CD8-positive, alpha-beta memory T cell (primary cell): Measurements from ENCODE around the gene PLXND1. TPM values are rescaled to one million over a fixed set of nuclear protein-coding genes. Genes with fewer than 3 reads are reported as not detected.

Experiments used
- CTCF ChIA-PET: fragments of 350-600 bp; sonication (Branson Sonifier 250); formaldehyde crosslinking; loops from one replicate; lab custom pipeline; 2021; ENCODE audit warnings: antibody characterized with exemption; lab: Charles Lee
- POLR2A ChIA-PET: fragments of 350-600 bp; sonication (Branson Sonifier 250); formaldehyde crosslinking; loops from one replicate; lab custom pipeline; 2021; ENCODE audit warnings: antibody characterized with exemption; lab: Charles Lee
- DNase-seq, 5 donors: peaks; one replicate each; pipeline versions ENCODE4 v3.0.0 to v3.0.0-alpha.2; 2020 to 2022; ENCODE audit warnings: mixed read lengths in 1 of 5
- H3K27ac ChIP-seq: one replicate; pipeline ENCODE4 v1.7.0; 2013; ENCODE audit warnings: low read depth, mild to moderate bottlenecking, low read length, moderate library complexity
- H3K27me3 ChIP-seq: 2 replicates; pipeline ENCODE4 v1.7.0; 2013; ENCODE audit warnings: low read length, mild to moderate bottlenecking; ENCODE audit not compliant: insufficient read depth, poor library complexity, severe bottlenecking
- H3K36me3 ChIP-seq: 2 replicates; pipeline ENCODE4 v1.7.0; 2013; ENCODE audit warnings: mild to moderate bottlenecking, low read length, moderate library complexity; ENCODE audit not compliant: insufficient read depth
- H3K4me1 ChIP-seq: 2 replicates; pipeline ENCODE4 v1.7.0; 2013; ENCODE audit warnings: mild to moderate bottlenecking, low read length, moderate library complexity; ENCODE audit not compliant: insufficient read depth
- H3K4me3 ChIP-seq: 2 replicates; pipeline ENCODE4 v1.7.0; 2013; ENCODE audit warnings: mild to moderate bottlenecking, low read length
- H3K9me3 ChIP-seq: 2 replicates; pipeline ENCODE4 v1.7.0; 2013; ENCODE audit warnings: mild to moderate bottlenecking, low read length
- H3K27ac Mint-ChIP-seq, 8 donors: one replicate each; pipeline ENCODE4 v1.8.0; 2020 to 2021; ENCODE audit warnings: mixed read lengths in 8 of 8, mild to moderate bottlenecking in 6 of 8, inconsistent platforms in 3 of 8, moderate library complexity in 3 of 8
- H3K27me3 Mint-ChIP-seq, 2 donors: one replicate each; pipeline ENCODE4 v1.8.0; 2020 to 2021; ENCODE audit warnings: mixed read lengths in 2 of 2, mild to moderate bottlenecking in 1 of 2, moderate library complexity in 1 of 2
- H3K36me3 Mint-ChIP-seq, 3 donors: one replicate each; pipeline ENCODE4 v1.8.0; 2020 to 2021; ENCODE audit warnings: mixed read lengths in 3 of 3, inconsistent platforms in 1 of 3, mild to moderate bottlenecking in 1 of 3
- H3K4me1 Mint-ChIP-seq, 3 donors: one replicate each; pipeline ENCODE4 v1.8.0; 2020 to 2021; ENCODE audit warnings: mixed read lengths in 3 of 3, inconsistent platforms in 1 of 3, mild to moderate bottlenecking in 1 of 3
- H3K4me3 Mint-ChIP-seq, 7 donors: one replicate each; pipeline ENCODE4 v1.8.0; 2020 to 2021; ENCODE audit warnings: mixed read lengths in 7 of 7, mild to moderate bottlenecking in 6 of 7, moderate library complexity in 4 of 7, inconsistent platforms in 2 of 7
- H3K9me3 Mint-ChIP-seq, 5 donors: one replicate each; pipeline ENCODE4 v1.8.0; 2020 to 2022; ENCODE audit warnings: mixed read lengths in 5 of 5, mild to moderate bottlenecking in 3 of 5, moderate library complexity in 2 of 5, inconsistent platforms in 1 of 5
- polyA plus RNA-seq: library from polyadenylated mRNA; unstranded; fragments of 300-500 nt; fragmentation: Illumina TruSeq; gene quantifications from one replicate; pipeline ENCODE4 v1.2.3, GENCODE V29; 2021
- total RNA-seq, 2 experiments: library from RNA; stranded (reverse); gene quantifications; one replicate each; pipeline ENCODE4 v1.2.3, GENCODE V29; 2021

Gene PLXND1
- 10 to 100 TPM; 12.1 to 15.2 TPM for total RNA-seq
- polyA plus RNA-seq: 17.3 TPM

DNA sequence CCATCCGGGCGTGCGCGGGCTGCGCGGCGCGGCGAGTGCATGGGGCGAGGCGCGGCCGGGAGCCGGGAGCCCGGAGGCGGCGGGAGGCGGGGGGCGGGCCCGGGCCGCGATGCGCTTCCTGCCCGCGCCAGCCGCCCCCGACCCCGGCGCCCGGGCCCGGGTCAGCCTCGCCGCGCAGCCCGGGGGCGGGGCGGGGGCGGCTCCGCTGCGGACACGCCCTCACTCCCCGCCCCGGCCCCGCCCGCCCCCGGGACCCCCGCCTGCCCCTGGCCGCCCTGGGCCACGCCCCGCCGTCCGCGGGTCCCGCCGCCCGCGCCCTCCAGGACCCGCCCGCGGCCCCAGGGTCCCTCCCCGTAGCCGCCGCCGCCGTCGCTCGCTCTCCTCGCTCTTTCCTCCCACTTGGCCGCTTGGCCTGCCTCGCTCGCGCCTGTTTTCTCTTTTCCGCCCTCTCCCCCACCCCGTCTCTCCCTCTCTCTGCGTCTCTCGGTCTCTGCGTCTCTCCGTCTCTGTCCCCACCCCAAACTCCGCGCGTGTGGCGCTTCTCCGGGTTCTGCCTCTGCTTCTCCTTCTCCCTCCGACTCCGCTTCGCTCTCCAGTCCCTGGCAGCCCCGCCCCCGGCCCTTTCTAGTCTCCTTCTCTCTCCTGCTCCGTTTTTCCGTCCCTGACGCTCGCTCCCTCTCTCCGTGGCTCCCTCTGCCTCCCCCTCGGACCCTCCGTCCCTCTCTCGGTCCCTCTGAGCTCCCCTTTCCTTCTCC is at the start of gene PLXND1:
TSS of gene PLXND1 (minus strand) at position 41 of the 755 bp plus-strand sequence. CDS start at position 4, 37 bp downstream.
- H3K27me3 ChIP-seq: no peaks in the 10 kb centered on the region
- ChIA-PET CTCF (interaction anchor here (0.7 to 5.4 kb wide), 6 partner anchors 11 to 115 kb away, joined by 3 to 43 read pairs (median 14); no protein-coding TSS in a partner anchor), POLR2A (interaction anchor here (0.6 to 3.6 kb wide), 4 partner anchors 13 to 30 kb away, joined by 3 to 54 read pairs (median 7); no protein-coding TSS in a partner anchor)
- peak within 1 kb of the TSS; percentile 91 to 98 (median 94) for H3K4me3 Mint-ChIP-seq
- peaks cover 4% of the 10 kb centered on the region for H3K4me1 ChIP-seq
- peaks cover 3 to 4% of the 10 kb centered on the region in 2 donors for H3K27me3 Mint-ChIP-seq
- peak; percentile 30 to 71 (median 53) for DNase-seq
- peaks cover 0 to 8% (median 0%) of the 10 kb centered on the region in 3 donors for H3K36me3 Mint-ChIP-seq
- peak within 1 kb of the TSS; percentile 24 for H3K27ac ChIP-seq
- H3K4me3 ChIP-seq: peak within 1 kb of the TSS; percentile 47
- peak within 1 kb of the TSS; percentile 77 to 96 (median 92) for H3K27ac Mint-ChIP-seq
- H3K4me1 Mint-ChIP-seq: peaks cover 34 to 54% (median 35%) of the 10 kb centered on the region in 3 donors
- no peaks in the 10 kb centered on the region for H3K9me3 ChIP-seq
- H3K9me3 Mint-ChIP-seq: no peaks in the 10 kb centered on the region
- no peaks in the 10 kb centered on the region for H3K36me3 ChIP-seq

- no peak for DNase-seq
- Histone ChIP-seq H3K27me3 (no peaks in the 10 kb centered on the region), H3K4me1 (no peaks in the 10 kb centered on the region), H3K9me3 (no peaks in the 10 kb centered on the region), H3K27ac (no peak overlapping the region), H3K4me3 (no peak overlapping the region), H3K36me3 (peaks cover 4% of the 10 kb centered on the region)
- CTCF ChIA-PET: interaction anchor here (0.7 to 0.8 kb wide), 2 partner anchors 28 to 173 kb away, joined by 3 read pairs; no protein-coding TSS in a partner anchor
- Mint-ChIP-seq H3K27ac (peak overlapping the region in 1 of 8 donors; percentile 52), H3K9me3 (no peaks in the 10 kb centered on the region), H3K36me3 (peaks cover 0 to 40% (median 21%) of the 10 kb centered on the region in 3 donors), H3K4me3 (no peak overlapping the region), H3K27me3 (no peaks in the 10 kb centered on the region), H3K4me1 (peaks cover 7 to 18% (median 13%) of the 10 kb centered on the region in 3 donors)
- POLR2A ChIA-PET: no interaction called here
Observed at GRCh38 chr3:129655291-129655700, 48.8 kb upstream of the PLXND1 start.

GRCh38 chr3:129654131-129654530 is 47.7 kb upstream of the PLXND1 start:
- no peaks in the 10 kb centered on the region for H3K27me3 ChIP-seq
- CTCF ChIA-PET: no interaction called here
- no peak overlapping the region for H3K4me3 ChIP-seq
- no peaks in the 10 kb centered on the region for H3K9me3 ChIP-seq
- H3K4me1 ChIP-seq: no peaks in the 10 kb centered on the region
- H3K9me3 Mint-ChIP-seq: no peaks in the 10 kb centered on the region
- H3K4me1 Mint-ChIP-seq: peaks cover 9 to 16% (median 15%) of the 10 kb centered on the region in 3 donors
- H3K36me3 Mint-ChIP-seq: peaks cover 0 to 42% (median 19%) of the 10 kb centered on the region in 3 donors
- peaks cover 4% of the 10 kb centered on the region for H3K36me3 ChIP-seq
- H3K4me3 Mint-ChIP-seq: no peak overlapping the region
- no peak overlapping the region for H3K27ac Mint-ChIP-seq
- POLR2A ChIA-PET: no interaction called here
- H3K27me3 Mint-ChIP-seq: no peaks in the 10 kb centered on the region
- no peak overlapping the region for H3K27ac ChIP-seq
- no peak for DNase-seq

- Histone ChIP-seq H3K4me1 (no peaks in the 10 kb centered on the region), H3K4me3 (no peak overlapping the region), H3K9me3 (no peaks in the 10 kb centered on the region), H3K27me3 (no peaks in the 10 kb centered on the region), H3K36me3 (peaks cover 4% of the 10 kb centered on the region), H3K27ac (no peak overlapping the region)
- no peak overlapping the region for H3K4me3 Mint-ChIP-seq
- no peaks in the 10 kb centered on the region for H3K9me3 Mint-ChIP-seq
- H3K4me1 Mint-ChIP-seq: peaks cover 4 to 8% (median 8%) of the 10 kb centered on the region in 3 donors
- POLR2A ChIA-PET: no interaction called here
- H3K27me3 Mint-ChIP-seq: no peaks in the 10 kb centered on the region
- no peak for DNase-seq
- CTCF ChIA-PET: no interaction called here
- H3K27ac Mint-ChIP-seq: peak overlapping the region in 1 of 8 donors; percentile 13
- peaks cover 0 to 46% (median 18%) of the 10 kb centered on the region in 3 donors for H3K36me3 Mint-ChIP-seq
Observed at GRCh38 chr3:129653019-129653418, 46.5 kb upstream of the PLXND1 start.

GRCh38 chr3:129651435-129652202 is 45.1 kb upstream of the PLXND1 start:
- Histone ChIP-seq H3K27ac (no peak overlapping the region), H3K4me3 (no peak overlapping the region), H3K9me3 (no peaks in the 10 kb centered on the region), H3K36me3 (peaks cover 4% of the 10 kb centered on the region), H3K27me3 (no peaks in the 10 kb centered on the region), H3K4me1 (no peaks in the 10 kb centered on the region)
- H3K27me3 Mint-ChIP-seq: no peaks in the 10 kb centered on the region
- DNase-seq: no peak
- no peaks in the 10 kb centered on the region for H3K9me3 Mint-ChIP-seq
- no peak overlapping the region for H3K4me3 Mint-ChIP-seq
- ChIA-PET POLR2A (no interaction called here), CTCF (no interaction called here)
- peaks cover 2 to 5% (median 3%) of the 10 kb centered on the region in 3 donors for H3K4me1 Mint-ChIP-seq
- H3K27ac Mint-ChIP-seq: peak overlapping the region in 1 of 8 donors; percentile 34
- peaks cover 0 to 46% (median 17%) of the 10 kb centered on the region in 3 donors for H3K36me3 Mint-ChIP-seq

GRCh38 chr3:129650256-129650872 is 43.9 kb upstream of the PLXND1 start:
- Histone ChIP-seq H3K27me3 (no peaks in the 10 kb centered on the region), H3K9me3 (no peaks in the 10 kb centered on the region), H3K4me1 (no peaks in the 10 kb centered on the region), H3K36me3 (peaks cover 4% of the 10 kb centered on the region), H3K4me3 (no peak overlapping the region), H3K27ac (no peak overlapping the region)
- ChIA-PET CTCF (interaction anchor here (0.7 to 1.5 kb wide), 5 partner anchors 46 to 1210 kb away, joined by 3 to 5 read pairs (median 4); no protein-coding TSS in a partner anchor), POLR2A (no interaction called here)
- Mint-ChIP-seq H3K36me3 (peaks cover 0 to 46% (median 13%) of the 10 kb centered on the region in 3 donors), H3K9me3 (no peaks in the 10 kb centered on the region), H3K27me3 (peaks cover 0 to under 1% of the 10 kb centered on the region in 2 donors), H3K4me1 (peaks cover 2 to 5% (median 3%) of the 10 kb centered on the region in 3 donors), H3K27ac (peak overlapping the region in 1 of 8 donors; percentile 33), H3K4me3 (peak overlapping the region in 1 of 7 donors; percentile 1)
- DNase-seq: peak; percentile 21 to 65 (median 26)

DNA sequence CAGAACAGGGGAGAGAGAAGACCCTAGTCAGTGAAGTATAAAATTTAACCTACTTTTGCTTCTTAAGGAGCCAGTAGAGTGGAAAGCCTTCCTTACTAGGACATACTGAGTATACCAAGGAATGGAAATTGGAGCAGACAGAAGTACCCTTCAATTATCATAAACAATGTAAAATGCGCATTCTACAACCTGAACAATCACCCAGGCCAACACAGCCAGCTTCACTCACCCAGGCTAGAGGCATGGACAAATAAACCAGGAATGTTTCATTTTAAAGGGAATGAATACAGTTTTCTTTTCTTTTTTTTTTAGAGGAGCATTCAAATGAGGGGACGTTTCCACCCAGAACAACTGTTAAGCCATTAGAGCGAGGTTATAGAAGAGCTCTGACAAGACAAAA is 41.9 kb upstream of the PLXND1 start:
- no peaks in the 10 kb centered on the region for H3K9me3 Mint-ChIP-seq
- no peak overlapping the region for H3K4me3 Mint-ChIP-seq
- H3K36me3 Mint-ChIP-seq: peaks cover 0 to 30% (median 11%) of the 10 kb centered on the region in 3 donors

More for the DNA sequence above, 41.9 kb upstream of the PLXND1 start:
- Histone ChIP-seq H3K9me3 (no peaks in the 10 kb centered on the region), H3K27me3 (no peaks in the 10 kb centered on the region), H3K4me1 (no peaks in the 10 kb centered on the region), H3K27ac (no peak overlapping the region), H3K4me3 (no peak overlapping the region), H3K36me3 (peaks cover 4% of the 10 kb centered on the region)
- DNase-seq: no peak
- Mint-ChIP-seq H3K27me3 (peaks cover 0 to 2% of the 10 kb centered on the region in 2 donors), H3K4me1 (peaks cover 2 to 5% (median 3%) of the 10 kb centered on the region in 3 donors), H3K27ac (no peak overlapping the region)
- POLR2A ChIA-PET: no interaction called here
- CTCF ChIA-PET: no interaction called here
